Measurements from ENCODE around the gene HSPB1.

Gene HSPB1

GRCh38 chr7:76272142-76272541 lies 30.3 kb upstream of the HSPB1 start:
- no peak overlapping the region for H3K27ac ChIP-seq (ENCODE audit: poor library complexity, severe bottlenecking)
- DNase-seq (ENCODE audit: low spot score) (no peak), ATAC-seq (ENCODE audit: low read depth) (no peak)
- no peaks in the 10 kb centered on the region for H3K4me1 ChIP-seq (ENCODE audit: insufficient read depth, poor library complexity, severe bottlenecking)
- no peaks in the 10 kb centered on the region for H3K27me3 ChIP-seq (ENCODE audit: insufficient read depth, poor library complexity, severe bottlenecking)
- no peaks in the 10 kb centered on the region for H3K36me3 ChIP-seq (ENCODE audit: low read depth)
- no peaks in the 10 kb centered on the region for H3K9me3 ChIP-seq (ENCODE audit: severe bottlenecking)
- no peak overlapping the region for H3K4me3 ChIP-seq (ENCODE audit: severe bottlenecking)
- no peak for TF ChIP-seq CTCF (IDR thresholded peaks at IDR 0.05; ENCODE audit: poor library complexity, severe bottlenecking)

GRCh38 chr7:76272851-76273497 lies 29.5 kb upstream of the HSPB1 start:
- no peak for ATAC-seq (ENCODE audit: low read depth)
- Histone ChIP-seq H3K9me3 (ENCODE audit: severe bottlenecking) (no peaks in the 10 kb centered on the region), H3K36me3 (ENCODE audit: low read depth) (no peaks in the 10 kb centered on the region), H3K4me3 (ENCODE audit: severe bottlenecking) (no peak overlapping the region), H3K27me3 (ENCODE audit: insufficient read depth, poor library complexity, severe bottlenecking) (no peaks in the 10 kb centered on the region), H3K4me1 (ENCODE audit: insufficient read depth, poor library complexity, severe bottlenecking) (no peaks in the 10 kb centered on the region), H3K27ac (ENCODE audit: poor library complexity, severe bottlenecking) (no peak overlapping the region)
- DNase-seq (ENCODE audit: low spot score): no peak
- no peak for TF ChIP-seq CTCF (IDR thresholded peaks at IDR 0.05; ENCODE audit: poor library complexity, severe bottlenecking)

- H3K27me3 ChIP-seq (ENCODE audit: insufficient read depth, poor library complexity, severe bottlenecking): no peaks in the 10 kb centered on the region
- H3K9me3 ChIP-seq (ENCODE audit: severe bottlenecking): no peaks in the 10 kb centered on the region
- no peak overlapping the region for H3K4me3 ChIP-seq (ENCODE audit: severe bottlenecking)
- H3K36me3 ChIP-seq (ENCODE audit: low read depth): no peaks in the 10 kb centered on the region
- H3K4me1 ChIP-seq (ENCODE audit: insufficient read depth, poor library complexity, severe bottlenecking): no peaks in the 10 kb centered on the region
- no peak for DNase-seq (ENCODE audit: low spot score)
- no peak overlapping the region for H3K27ac ChIP-seq (ENCODE audit: poor library complexity, severe bottlenecking)
- no peak for TF ChIP-seq CTCF (IDR thresholded peaks at IDR 0.05; ENCODE audit: poor library complexity, severe bottlenecking)
- no peak for ATAC-seq (ENCODE audit: low read depth)
These were observed 29.0 kb upstream of the HSPB1 start for GRCh38 chr7:76273503-76273902.

- Histone ChIP-seq H3K4me1 (ENCODE audit: insufficient read depth, poor library complexity, severe bottlenecking) (no peaks in the 10 kb centered on the region), H3K27me3 (ENCODE audit: insufficient read depth, poor library complexity, severe bottlenecking) (peaks cover 8% of the 10 kb centered on the region), H3K4me3 (ENCODE audit: severe bottlenecking) (no peak overlapping the region), H3K9me3 (ENCODE audit: severe bottlenecking) (no peaks in the 10 kb centered on the region), H3K27ac (ENCODE audit: poor library complexity, severe bottlenecking) (no peak overlapping the region), H3K36me3 (ENCODE audit: low read depth) (no peaks in the 10 kb centered on the region)
- no peak for DNase-seq (ENCODE audit: low spot score)
- no peak for TF ChIP-seq CTCF (IDR thresholded peaks at IDR 0.05; ENCODE audit: poor library complexity, severe bottlenecking)
- ATAC-seq (ENCODE audit: low read depth): no peak
These were observed 23.9 kb upstream of the HSPB1 start for GRCh38 chr7:76278540-76278939.

DNA sequence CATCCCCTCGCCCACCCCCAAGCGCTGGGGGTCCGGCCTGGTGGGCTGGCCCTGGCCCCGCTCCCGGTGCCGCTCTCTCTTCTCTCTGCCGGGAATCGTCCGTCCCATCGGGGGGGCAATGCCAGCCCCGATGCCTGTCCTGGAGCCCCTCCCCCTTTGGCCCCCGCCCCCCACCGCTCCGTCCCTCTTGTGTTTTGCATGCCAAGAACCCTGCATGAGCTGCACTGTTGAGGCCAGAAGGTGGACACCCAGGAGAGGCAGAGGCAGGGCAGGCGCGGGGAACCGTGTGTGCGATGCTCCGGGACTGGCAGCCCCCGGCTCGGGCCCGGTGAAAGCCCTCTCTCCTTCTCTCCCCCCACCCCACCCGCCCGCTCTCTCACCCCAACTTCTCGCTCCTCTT lies 22.1 kb upstream of the HSPB1 start:
- Histone ChIP-seq H3K27me3 (ENCODE audit: insufficient read depth, poor library complexity, severe bottlenecking) (peaks cover 8% of the 10 kb centered on the region), H3K9me3 (ENCODE audit: severe bottlenecking) (no peaks in the 10 kb centered on the region), H3K36me3 (ENCODE audit: low read depth) (no peaks in the 10 kb centered on the region), H3K4me3 (ENCODE audit: severe bottlenecking) (no peak overlapping the region), H3K4me1 (ENCODE audit: insufficient read depth, poor library complexity, severe bottlenecking) (no peaks in the 10 kb centered on the region), H3K27ac (ENCODE audit: poor library complexity, severe bottlenecking) (no peak overlapping the region)
- TF ChIP-seq CTCF (IDR thresholded peaks at IDR 0.05; ENCODE audit: poor library complexity, severe bottlenecking): no peak
- ATAC-seq (ENCODE audit: low read depth) (no peak), DNase-seq (ENCODE audit: low spot score) (no peak)

Data from RWPE2 (cell line).